22Rv1 (cell line): ENCODE results near the gene FAM107B.

ENCODE experiments used
- H3K27ac ChIP-seq: fragments of 450-650 bp; 2 replicates; pipeline ENCODE4 v1.5.1; 2017
- CTCF ChIP-seq: fragments of 450-650 bp; IDR thresholded peaks from 2 replicates; pipeline ENCODE4 v1.5.1; 2017; ENCODE audit warnings: mild to moderate bottlenecking
- ZFX ChIP-seq: fragments of 450-650 bp; IDR thresholded peaks from 2 replicates; pipeline ENCODE4 v1.6.1; 2017; ENCODE audit warnings: antibody characterized with exemption, borderline replicate concordance

FAM107B gene

GRCh38 chr10:14549496-14549895 is 225.2 kb downstream of the FAM107B start:
- no peak overlapping the region for H3K27ac ChIP-seq
- no peak for TF ChIP-seq CTCF
- no peak for TF ChIP-seq ZFX

- TF ChIP-seq CTCF = no peak
- no peak for TF ChIP-seq ZFX
- no peak overlapping the region for H3K27ac ChIP-seq
Observed at GRCh38 chr10:14548970-14549369, 225.7 kb downstream of the FAM107B start.

- TF ChIP-seq CTCF = no peak
- H3K27ac ChIP-seq = no peak overlapping the region
Observed at GRCh38 chr10:14548474-14548873, 226.2 kb downstream of the FAM107B start.

- no peak overlapping the region for H3K27ac ChIP-seq
- TF ChIP-seq CTCF (no peak), ZFX (no peak)
Observed at GRCh38 chr10:14547816-14548215, 226.9 kb downstream of the FAM107B start.

- no peak for TF ChIP-seq CTCF
- no peak for TF ChIP-seq ZFX
- no peak overlapping the region for H3K27ac ChIP-seq
Observed at GRCh38 chr10:14545827-14546226, 228.9 kb downstream of the FAM107B start.

- no peak overlapping the region for H3K27ac ChIP-seq
- TF ChIP-seq ZFX (no peak), CTCF (no peak)
Observed at GRCh38 chr10:14543904-14544210, 230.8 kb downstream of the FAM107B start.

- no peak overlapping the region for H3K27ac ChIP-seq
- TF ChIP-seq ZFX = no peak
- no peak for TF ChIP-seq CTCF
Observed at GRCh38 chr10:14543046-14543903, 231.4 kb downstream of the FAM107B start.
